KMS-11 (cell line): ENCODE measurements around the gene SLC34A1.
A peak's percentile ranks its signal among the peaks of the same experiment; 100 is the strongest.

ENCODE experiments used
- H2AFZ ChIP-seq: fragments of 200-600 bp; sonication (generic); 2 replicates; pipeline ENCODE4 v1.6.1; 2016; ENCODE audit warnings: antibody characterized with exemption, mixed run types, low read depth
- H3K27ac ChIP-seq: fragments of 200-600 bp; sonication (generic); 2 replicates; pipeline ENCODE4 v1.6.1; 2016; ENCODE audit warnings: mild to moderate bottlenecking, mixed run types
- H3K27me3 ChIP-seq: fragments of 200-600 bp; sonication (generic); 2 replicates; pipeline ENCODE4 v1.6.1; 2017; ENCODE audit warnings: mild to moderate bottlenecking, low read depth, mixed run types, moderate library complexity; ENCODE audit not compliant: insufficient read depth
- H3K36me3 ChIP-seq: fragments of 200-600 bp; sonication (generic); 2 replicates; pipeline ENCODE4 v1.6.1; 2017; ENCODE audit warnings: mild to moderate bottlenecking, mixed run types; ENCODE audit not compliant: insufficient read depth
- H3K4me1 ChIP-seq: fragments of 200-600 bp; sonication (generic); 2 replicates; pipeline ENCODE4 v1.6.1; 2016; ENCODE audit warnings: mild to moderate bottlenecking, low read depth, mixed run types; ENCODE audit not compliant: poor library complexity, severe bottlenecking
- H3K4me2 ChIP-seq: fragments of 200-600 bp; sonication (generic); 2 replicates; pipeline ENCODE4 v1.7.0; 2016; ENCODE audit warnings: mild to moderate bottlenecking, mixed run types
- H3K4me3 ChIP-seq: fragments of 200-600 bp; sonication (generic); IDR thresholded peaks from 2 replicates; pipeline ENCODE4 v1.6.1; 2017; ENCODE audit warnings: low read depth, low read length, mixed read lengths; ENCODE audit not compliant: insufficient read depth
- H3K79me2 ChIP-seq: fragments of 200-600 bp; sonication (generic); 2 replicates; pipeline ENCODE4 v1.6.1; 2016; ENCODE audit warnings: low read depth, mixed run types; ENCODE audit not compliant: insufficient read depth
- H3K9ac ChIP-seq: fragments of 200-600 bp; sonication (generic); 2 replicates; pipeline ENCODE4 v1.6.1; 2016; ENCODE audit warnings: mild to moderate bottlenecking, mixed run types
- H4K20me1 ChIP-seq: fragments of 200-600 bp; sonication (generic); 2 replicates; pipeline ENCODE4 v1.6.1; 2016; ENCODE audit warnings: mild to moderate bottlenecking, mixed run types; ENCODE audit not compliant: insufficient read depth
- CTCF ChIP-seq: fragments of 200-600 bp; sonication (generic); conservative IDR thresholded peaks from 2 replicates; pipeline ENCODE4 v1.6.1; 2017; ENCODE audit warnings: low read depth, mild to moderate bottlenecking, antibody characterized with exemption, low read length, moderate library complexity, mixed read lengths

SLC34A1 gene

GRCh38 chr5:177362292-177362609 is 22.0 kb upstream of the SLC34A1 start:
- TF ChIP-seq CTCF: no peak
- Histone ChIP-seq H3K4me1 (peaks cover 47% of the 10 kb centered on the region), H3K4me3 (no peak overlapping the region), H3K27me3 (no peaks in the 10 kb centered on the region), H3K4me2 (peak overlapping the region; percentile 76), H3K36me3 (no peaks in the 10 kb centered on the region), H3K9ac (no peak overlapping the region), H4K20me1 (no peaks in the 10 kb centered on the region), H2AFZ (no peak overlapping the region), H3K79me2 (peaks cover 11% of the 10 kb centered on the region), H3K27ac (peak overlapping the region; percentile 35; the same call in 1 of the 2 replicates)

GRCh38 chr5:177362610-177363507 is 21.4 kb upstream of the SLC34A1 start:
- Histone ChIP-seq H3K79me2 (peaks cover 11% of the 10 kb centered on the region), H3K4me3 (no peak overlapping the region), H3K36me3 (no peaks in the 10 kb centered on the region), H3K27me3 (no peaks in the 10 kb centered on the region), H3K4me2 (peak overlapping the region; percentile 76), H3K27ac (no peak overlapping the region), H4K20me1 (no peaks in the 10 kb centered on the region), H3K4me1 (peaks cover 44% of the 10 kb centered on the region), H2AFZ (no peak overlapping the region), H3K9ac (no peak overlapping the region)
- TF ChIP-seq CTCF: no peak

GRCh38 chr5:177363565-177363964 is 20.7 kb upstream of the SLC34A1 start:
- H3K4me3 ChIP-seq: no peak overlapping the region

GRCh38 chr5:177364159-177364962 is 19.9 kb upstream of the SLC34A1 start:
- no peak for TF ChIP-seq CTCF
- peaks cover 40% of the 10 kb centered on the region for H3K4me1 ChIP-seq
- no peaks in the 10 kb centered on the region for H4K20me1 ChIP-seq
- H3K27ac ChIP-seq: no peak overlapping the region
- no peak overlapping the region for H2AFZ ChIP-seq
- H3K36me3 ChIP-seq: no peaks in the 10 kb centered on the region
- no peaks in the 10 kb centered on the region for H3K27me3 ChIP-seq
- H3K4me3 ChIP-seq: no peak overlapping the region
- H3K79me2 ChIP-seq: no peaks in the 10 kb centered on the region; the same call in 1 of the 2 replicates
- no peak overlapping the region for H3K9ac ChIP-seq
- peak overlapping the region; percentile 17; the same call in 1 of the 2 replicates for H3K4me2 ChIP-seq

More at GRCh38 chr5:177363565-177363964, 20.7 kb upstream of the SLC34A1 start:
- H3K9ac ChIP-seq: no peak overlapping the region
- H3K79me2 ChIP-seq: peaks cover 8% of the 10 kb centered on the region
- TF ChIP-seq CTCF: no peak
- no peak overlapping the region for H2AFZ ChIP-seq
- peak overlapping the region; percentile 17; the same call in 1 of the 2 replicates for H3K4me2 ChIP-seq
- peaks cover 43% of the 10 kb centered on the region for H3K4me1 ChIP-seq
- H4K20me1 ChIP-seq: no peaks in the 10 kb centered on the region
- no peaks in the 10 kb centered on the region for H3K36me3 ChIP-seq
- no peak overlapping the region for H3K27ac ChIP-seq
- H3K27me3 ChIP-seq: no peaks in the 10 kb centered on the region
